HUES64 (cell line): ENCODE results near the gene PTN.
"Not testable (repeated sequence)": the region's sequence is repeated elsewhere in the genome, so short reads cannot be mapped to it uniquely, and the experiment has no call there.

Experiments used
- H3K27ac ChIP-seq: 2 replicates; pipeline ENCODE4 v1.7.0; 2013; ENCODE audit warnings: low read depth, low read length, inconsistent platforms
- H3K27me3 ChIP-seq: 2 replicates; pipeline ENCODE4 v1.6.1; 2013; ENCODE audit warnings: mild to moderate bottlenecking, low read length; ENCODE audit not compliant: insufficient read depth
- H3K36me3 ChIP-seq: 2 replicates; pipeline ENCODE4 v1.6.1; 2013; ENCODE audit warnings: mild to moderate bottlenecking, low read length; ENCODE audit not compliant: insufficient read depth
- H3K4me1 ChIP-seq: 2 replicates; pipeline ENCODE4 v1.6.1; 2013; ENCODE audit warnings: mild to moderate bottlenecking, low read length, moderate library complexity; ENCODE audit not compliant: insufficient read depth
- H3K4me3 ChIP-seq: 2 replicates; pipeline ENCODE4 v1.5.1; 2013; ENCODE audit warnings: mild to moderate bottlenecking, low read length, moderate library complexity
- H3K9ac ChIP-seq: 2 replicates; pipeline ENCODE4 v1.6.1; 2013; ENCODE audit warnings: mild to moderate bottlenecking, low read depth, low read length
- H3K9me3 ChIP-seq: 2 replicates; pipeline ENCODE4 v1.6.1; 2013; ENCODE audit warnings: low read depth, low read length; ENCODE audit not compliant: insufficient read depth
- WGBS: fragments of 150-250, 120-280 bp; methylation state at CpG from one replicate; pipeline ENCODE4 v1.1.7; 2013; ENCODE audit warnings: missing lambda C conversion rate; 5-methylcytosine and 5-hydroxymethylcytosine counted together

The PTN gene

DNA sequence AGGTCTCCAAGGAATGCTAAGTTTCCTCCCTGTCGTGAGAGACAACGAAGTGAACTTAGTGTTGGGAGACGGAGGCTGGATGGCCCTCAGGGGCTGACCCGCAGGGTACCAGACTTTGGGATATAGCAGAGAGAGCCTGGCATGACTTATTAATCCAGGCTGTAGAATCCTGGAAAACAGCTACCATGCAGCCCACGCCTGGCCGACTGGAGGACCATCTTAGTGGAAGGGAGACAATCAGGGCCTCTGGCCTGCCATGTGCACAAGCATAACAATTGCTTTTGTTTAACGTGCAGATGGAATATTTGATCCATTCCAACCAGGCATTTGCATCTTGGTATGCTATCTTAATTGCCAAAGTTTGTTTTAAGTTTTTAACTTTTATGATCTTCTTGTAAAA, 78.1 kb downstream of the PTN start:
- not testable (repeated sequence) for H3K27ac ChIP-seq, H3K9me3 ChIP-seq, H3K27me3 ChIP-seq, H3K9ac ChIP-seq, H3K4me3 ChIP-seq, H3K36me3 ChIP-seq
- 84% methylated on average over 7 of the region's 7 CpGs for WGBS
- peaks cover 15% of the 10 kb centered on the region for H3K4me1 ChIP-seq

DNA sequence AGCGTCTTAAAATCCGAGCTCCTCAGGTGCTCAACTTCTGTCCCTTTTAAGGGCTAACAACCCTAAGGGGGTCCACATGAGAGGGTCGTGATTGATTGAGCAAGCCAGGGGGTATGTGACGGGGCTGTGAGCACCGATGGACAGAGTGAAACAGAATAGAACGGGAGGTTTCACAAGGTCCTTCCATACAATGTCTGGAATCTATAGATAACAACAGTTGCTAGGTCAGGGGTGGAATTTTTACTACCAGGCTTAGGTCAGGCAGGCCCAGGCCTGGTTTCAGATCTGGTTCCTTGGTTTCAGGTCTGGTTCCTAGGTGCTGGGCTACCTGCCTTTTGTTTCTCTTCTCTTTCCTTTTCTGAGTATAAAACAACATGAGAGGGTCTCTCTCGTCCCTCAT, 80.9 kb downstream of the PTN start:
- Histone ChIP-seq H3K27ac (no peak overlapping the region), H3K36me3 (no peaks in the 10 kb centered on the region; the same call in 1 of the 2 replicates), H3K4me1 (peaks cover 41% of the 10 kb centered on the region), H3K9me3 (no peaks in the 10 kb centered on the region), H3K9ac (no peak overlapping the region), H3K27me3 (no peaks in the 10 kb centered on the region), H3K4me3 (no peak overlapping the region)
- 93% methylated on average over 6 of the region's 7 CpGs for WGBS

DNA sequence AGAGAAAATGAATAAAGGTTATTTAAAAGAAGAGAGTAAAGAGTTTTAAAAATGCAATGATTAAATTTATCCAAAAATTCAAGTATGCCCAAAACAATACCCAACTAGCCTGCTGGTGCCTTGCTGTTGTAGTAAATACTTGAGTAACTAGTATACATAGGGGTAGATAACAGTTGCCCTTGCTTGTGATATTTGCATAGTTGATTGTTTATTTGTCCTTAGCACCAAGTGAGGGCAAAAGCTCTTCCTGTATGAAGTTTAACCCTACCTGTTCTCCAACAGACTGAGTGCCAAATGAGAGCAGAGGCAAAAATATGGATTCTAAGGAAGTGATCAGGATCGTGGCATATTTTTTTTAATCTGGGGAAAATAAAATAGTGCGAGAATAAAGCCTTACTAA, 85.0 kb downstream of the PTN start:
- no peak overlapping the region for H3K9ac ChIP-seq
- peaks cover 37% of the 10 kb centered on the region for H3K4me1 ChIP-seq
- no peaks in the 10 kb centered on the region for H3K27me3 ChIP-seq
- no peak overlapping the region; the same call in 1 of the 2 replicates for H3K27ac ChIP-seq
- WGBS: 90% methylated on average over 1 of the region's 2 CpGs
- H3K36me3 ChIP-seq: no peaks in the 10 kb centered on the region; the same call in 1 of the 2 replicates
- no peak overlapping the region for H3K4me3 ChIP-seq
- no peaks in the 10 kb centered on the region for H3K9me3 ChIP-seq

DNA sequence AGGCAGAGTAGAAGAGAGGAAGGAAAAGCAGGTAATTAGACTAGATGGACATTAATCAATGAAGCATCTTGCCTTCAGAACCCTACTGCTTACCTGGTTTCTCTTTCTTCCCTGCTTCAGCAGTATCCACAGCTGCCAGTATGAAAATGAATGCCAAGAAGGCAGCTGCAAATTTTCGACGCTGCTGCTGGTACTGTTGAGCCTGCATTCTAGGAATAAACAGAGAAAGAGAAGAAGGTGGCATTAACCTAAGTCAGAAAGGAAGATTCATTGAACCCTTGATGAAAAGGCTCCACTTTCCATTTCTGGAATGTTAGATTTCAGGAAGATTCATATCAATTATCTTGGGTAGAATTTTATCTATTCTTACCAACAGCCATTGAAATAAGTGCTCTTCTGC, 88.8 kb downstream of the PTN start:
- no peaks in the 10 kb centered on the region for H3K9me3 ChIP-seq
- peaks cover 18% of the 10 kb centered on the region for H3K4me1 ChIP-seq
- no peak overlapping the region for H3K4me3 ChIP-seq
- H3K36me3 ChIP-seq: peaks cover 7% of the 10 kb centered on the region; the same call in 1 of the 2 replicates
- H3K9ac ChIP-seq: no peak overlapping the region
- H3K27me3 ChIP-seq: no peaks in the 10 kb centered on the region
- 96% methylated on average over 2 of the region's 2 CpGs for WGBS
- H3K27ac ChIP-seq: no peak overlapping the region

DNA sequence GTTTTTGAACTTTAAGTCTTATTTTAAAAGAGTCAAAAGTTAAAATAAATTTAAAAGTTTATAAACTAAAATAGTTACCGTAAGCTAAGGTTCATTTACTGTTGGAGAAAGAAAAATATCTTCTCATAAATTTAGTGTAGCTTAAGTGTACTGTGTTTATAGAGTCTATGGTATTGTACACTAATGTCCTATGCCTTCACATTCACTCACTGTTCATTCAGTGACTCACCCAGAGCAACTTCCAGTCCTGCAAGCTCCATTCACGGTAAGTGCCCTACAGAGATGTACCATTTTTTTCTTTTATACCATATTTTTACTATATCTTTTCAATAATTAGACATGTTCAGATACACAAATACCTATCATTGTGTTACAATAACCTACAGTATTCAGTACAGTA, 97.6 kb downstream of the PTN start:
- Histone ChIP-seq H3K27ac (no peak overlapping the region), H3K9ac (no peak overlapping the region), H3K36me3 (peaks cover 5% of the 10 kb centered on the region; the same call in 1 of the 2 replicates), H3K9me3 (no peaks in the 10 kb centered on the region), H3K27me3 (no peaks in the 10 kb centered on the region), H3K4me3 (no peak overlapping the region), H3K4me1 (peaks cover 3% of the 10 kb centered on the region; the same call in 1 of the 2 replicates)
- WGBS: 95% methylated on average over 1 of the region's 2 CpGs

DNA sequence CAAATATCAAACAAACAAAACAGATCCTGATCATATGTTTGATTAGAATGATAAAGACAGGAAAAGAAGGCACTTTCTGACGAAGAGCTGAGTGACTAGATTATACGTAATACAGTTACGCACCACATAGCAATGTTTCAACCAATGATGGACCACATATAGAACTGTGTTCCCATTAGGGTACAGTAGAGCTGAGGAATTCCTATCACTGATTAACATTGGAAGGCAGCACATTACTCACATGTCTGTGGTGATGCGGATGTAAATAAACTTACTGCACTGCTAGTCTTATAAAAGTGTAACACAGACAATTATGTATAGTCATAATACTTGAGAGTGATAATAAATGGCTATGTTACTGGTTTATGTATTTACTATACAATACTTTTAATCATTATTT, 98.3 kb downstream of the PTN start:
- Histone ChIP-seq H3K9me3 (no peaks in the 10 kb centered on the region), H3K4me1 (peaks cover 3% of the 10 kb centered on the region; the same call in 1 of the 2 replicates), H3K27ac (no peak overlapping the region), H3K27me3 (no peaks in the 10 kb centered on the region), H3K4me3 (no peak overlapping the region), H3K36me3 (no peaks in the 10 kb centered on the region; the same call in 1 of the 2 replicates), H3K9ac (no peak overlapping the region)
- WGBS: 87% methylated on average over 3 of the region's 4 CpGs

DNA sequence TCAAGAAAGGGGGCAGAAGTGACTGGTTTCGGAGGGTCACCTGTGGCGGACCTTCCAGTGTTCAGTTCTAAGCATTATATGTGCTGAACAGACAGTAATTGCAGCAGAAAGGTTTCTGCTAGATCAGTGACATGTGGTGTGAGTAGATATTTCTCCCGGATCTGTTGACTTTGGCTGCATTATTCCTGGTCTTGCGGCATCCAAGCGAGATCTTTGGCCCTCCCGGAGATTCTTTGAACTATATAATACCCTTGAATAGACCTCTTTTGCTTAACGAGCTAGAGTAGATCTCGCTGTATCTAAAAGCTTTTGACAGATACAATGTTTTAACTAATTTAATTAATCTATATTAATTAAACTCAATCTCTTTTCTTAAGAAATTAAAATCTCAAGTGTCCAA, 99.8 kb downstream of the PTN start:
- Histone ChIP-seq H3K27ac (no peak overlapping the region), H3K27me3 (no peaks in the 10 kb centered on the region), H3K9ac (no peak overlapping the region), H3K4me1 (peaks cover 3% of the 10 kb centered on the region; the same call in 1 of the 2 replicates), H3K36me3 (no peaks in the 10 kb centered on the region; the same call in 1 of the 2 replicates), H3K4me3 (no peak overlapping the region), H3K9me3 (no peaks in the 10 kb centered on the region)
- 92% methylated on average over 6 of the region's 8 CpGs for WGBS

DNA sequence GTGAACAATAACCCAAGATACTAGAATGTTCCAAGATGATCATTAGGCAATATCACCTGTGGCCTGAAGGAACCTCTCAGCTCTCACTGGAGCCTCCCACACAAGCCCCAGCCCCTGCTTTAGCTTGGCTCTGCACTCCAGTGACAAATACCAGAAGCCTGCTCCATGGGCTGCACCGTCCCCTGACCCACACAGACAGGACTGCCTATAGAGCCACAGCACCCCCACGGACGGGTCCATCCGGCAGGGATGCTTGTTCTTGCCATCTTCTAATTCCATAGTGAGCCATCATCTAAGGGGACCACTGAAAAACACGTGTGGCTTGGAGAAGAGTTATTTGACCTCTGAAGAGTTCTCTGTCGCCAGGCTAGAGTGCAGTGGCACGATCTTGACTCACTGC, 100.9 kb downstream of the PTN start:
- Histone ChIP-seq H3K9ac (no peak overlapping the region), H3K36me3 (no peaks in the 10 kb centered on the region; the same call in 1 of the 2 replicates), H3K9me3 (no peaks in the 10 kb centered on the region), H3K4me3 (no peak overlapping the region), H3K4me1 (peaks cover 3% of the 10 kb centered on the region; the same call in 1 of the 2 replicates), H3K27ac (no peak overlapping the region), H3K27me3 (no peaks in the 10 kb centered on the region)
- WGBS: 93% methylated on average over 7 of the region's 7 CpGs

DNA sequence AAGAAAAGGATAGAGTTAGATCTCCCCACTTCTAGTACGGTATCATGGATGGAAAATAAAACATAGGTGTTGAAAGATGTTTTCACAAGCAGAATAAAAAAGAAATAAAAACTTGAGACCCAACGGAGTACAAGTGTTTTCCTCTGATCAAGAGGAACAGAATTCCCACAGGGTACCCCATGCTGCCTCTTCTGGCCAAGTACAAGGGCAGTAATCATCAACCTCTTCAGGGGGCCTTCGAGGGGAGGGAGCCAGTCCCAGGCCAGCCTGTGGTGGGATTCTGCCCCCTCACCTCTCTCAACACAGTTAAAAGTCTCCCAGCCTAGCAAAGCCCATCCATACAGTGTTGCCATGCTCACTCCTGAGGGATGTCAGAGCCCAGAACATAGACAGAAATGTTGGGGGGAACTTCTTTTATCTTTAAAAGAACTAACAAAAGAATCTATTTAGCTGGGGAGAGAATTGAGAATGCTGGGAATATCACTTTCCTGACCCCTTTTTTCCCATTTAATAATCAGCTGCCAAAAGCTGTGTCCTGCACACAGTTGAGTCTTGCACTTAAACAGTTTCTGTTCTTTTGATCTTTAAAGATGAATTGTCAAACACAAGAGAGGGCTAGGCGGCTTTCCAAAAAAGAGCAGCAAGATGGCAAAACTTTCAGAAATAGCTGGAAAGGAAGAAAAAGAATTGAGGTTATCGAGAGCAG, 101.7 kb downstream of the PTN start:
- no peak overlapping the region for H3K4me3 ChIP-seq
- no peak overlapping the region for H3K9ac ChIP-seq
- no peaks in the 10 kb centered on the region for H3K9me3 ChIP-seq
- no peaks in the 10 kb centered on the region for H3K27me3 ChIP-seq
- no peak overlapping the region for H3K27ac ChIP-seq
- H3K36me3 ChIP-seq: no peaks in the 10 kb centered on the region
- WGBS: 75% methylated on average over 5 of the region's 5 CpGs
- peaks cover 3% of the 10 kb centered on the region; the same call in 1 of the 2 replicates for H3K4me1 ChIP-seq

DNA sequence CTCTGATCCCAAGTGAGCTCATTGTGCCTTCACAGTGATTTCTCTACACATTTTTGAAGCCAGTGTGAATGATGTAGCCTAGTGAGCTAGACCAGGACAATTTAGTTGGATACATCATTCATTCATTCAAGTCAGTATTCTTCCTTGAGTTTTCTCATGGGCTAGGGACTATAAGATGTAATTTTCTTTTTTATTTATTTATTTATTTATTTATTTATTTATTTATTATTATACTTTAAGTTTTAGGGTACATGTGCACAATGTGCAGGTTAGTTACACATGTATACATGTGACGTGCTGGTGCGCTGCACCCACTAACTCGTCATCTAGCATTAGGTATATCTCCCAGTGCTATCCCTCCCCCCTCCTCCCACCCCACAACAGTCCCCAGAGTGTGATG, 104.3 kb downstream of the PTN start:
- H3K4me1 ChIP-seq, H3K4me3 ChIP-seq, H3K27me3 ChIP-seq, H3K9me3 ChIP-seq, H3K27ac ChIP-seq, H3K36me3 ChIP-seq, H3K9ac ChIP-seq: not testable (repeated sequence)
- 97% methylated on average over 3 of the region's 3 CpGs for WGBS

DNA sequence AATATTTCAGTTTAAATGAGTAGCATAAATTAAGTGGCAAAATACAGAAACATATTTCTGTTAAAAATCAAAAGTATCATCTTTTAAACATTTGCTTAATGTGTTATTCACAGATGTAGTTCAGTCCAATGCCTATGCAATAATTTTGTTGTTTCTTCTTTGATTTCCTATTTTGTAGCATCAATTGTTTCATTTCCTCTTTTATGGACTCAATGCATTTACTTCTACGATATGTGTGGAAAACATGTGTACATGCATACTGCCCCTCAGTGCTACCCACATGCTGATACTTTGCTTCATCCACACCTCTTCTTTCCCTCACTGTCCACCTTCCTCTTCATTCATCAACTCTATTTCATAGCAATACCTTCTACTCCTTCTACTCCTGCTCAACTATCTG, 108.1 kb downstream of the PTN start:
- Histone ChIP-seq H3K9me3 (no peaks in the 10 kb centered on the region), H3K27me3 (no peaks in the 10 kb centered on the region), H3K4me3 (no peak overlapping the region), H3K9ac (no peak overlapping the region), H3K4me1 (no peaks in the 10 kb centered on the region), H3K27ac (no peak overlapping the region), H3K36me3 (no peaks in the 10 kb centered on the region)
- 97% methylated on average over 1 of the region's 1 CpG for WGBS

DNA sequence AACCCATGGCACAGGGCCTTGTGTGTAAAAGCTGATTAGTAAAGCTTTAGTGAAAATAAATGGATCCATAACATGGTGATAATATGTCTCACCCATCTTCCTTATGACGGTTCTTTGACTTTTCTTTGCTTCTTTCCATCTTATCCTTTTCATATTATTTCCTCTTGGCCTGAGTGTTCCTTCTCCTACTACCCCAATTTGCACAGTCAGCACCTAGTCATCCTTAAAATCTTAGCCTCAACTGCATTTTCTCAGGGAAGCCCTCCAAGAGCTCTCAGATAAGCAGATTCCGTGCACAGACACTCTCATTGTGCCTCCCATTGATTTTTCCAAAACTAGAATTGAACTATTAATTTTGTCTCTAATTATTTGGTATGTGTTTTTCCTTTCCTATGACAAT, 112.4 kb downstream of the PTN start:
- H3K27ac ChIP-seq: no peak overlapping the region
- H3K9me3 ChIP-seq: no peaks in the 10 kb centered on the region
- peaks cover 6% of the 10 kb centered on the region; the same call in 1 of the 2 replicates for H3K36me3 ChIP-seq
- no peak overlapping the region for H3K4me3 ChIP-seq
- H3K27me3 ChIP-seq: no peaks in the 10 kb centered on the region
- 84% methylated on average over 2 of the region's 2 CpGs for WGBS
- H3K9ac ChIP-seq: no peak overlapping the region
- no peaks in the 10 kb centered on the region for H3K4me1 ChIP-seq
